Central memory CD8-positive, alpha-beta T cell (primary cell): ENCODE results near the gene LRRC8D.

Experiments used
- ATAC-seq: fragments of 150-1000 bp; cut with Tn5 transposase; replicated peaks from 2 replicates; pipeline ENCODE4 v1.10.0; 2022; ENCODE audit warnings: mild to moderate bottlenecking, moderate FRiP score, moderate number of reproducible peaks; ENCODE audit not compliant: poor library complexity, severe bottlenecking; ENCODE audit errors: extremely low read depth
- DNase-seq, 2 donors: peaks; one replicate each; pipeline ENCODE4 v3.0.0; 2021; ENCODE audit warnings: low spot score in 2 of 2
- H3K27ac Mint-ChIP-seq: one replicate; pipeline ENCODE4 v1.8.0; 2022; ENCODE audit warnings: low read depth, mild to moderate bottlenecking, moderate library complexity, mixed read lengths
- H3K27me3 Mint-ChIP-seq: one replicate; pipeline ENCODE4 v1.8.0; 2022; ENCODE audit warnings: mixed read lengths
- H3K36me3 Mint-ChIP-seq: one replicate; pipeline ENCODE4 v1.8.0; 2022; ENCODE audit warnings: mild to moderate bottlenecking, moderate library complexity, mixed read lengths; ENCODE audit not compliant: insufficient read depth
- H3K4me1 Mint-ChIP-seq: one replicate; pipeline ENCODE4 v1.8.0; 2022; ENCODE audit warnings: mixed read lengths
- H3K4me3 Mint-ChIP-seq: one replicate; pipeline ENCODE4 v1.8.0; 2022; ENCODE audit warnings: mild to moderate bottlenecking, moderate library complexity, mixed read lengths
- H3K9me3 Mint-ChIP-seq: one replicate; pipeline ENCODE4 v1.8.0; 2022; ENCODE audit warnings: mixed read lengths

The LRRC8D gene

DNA sequence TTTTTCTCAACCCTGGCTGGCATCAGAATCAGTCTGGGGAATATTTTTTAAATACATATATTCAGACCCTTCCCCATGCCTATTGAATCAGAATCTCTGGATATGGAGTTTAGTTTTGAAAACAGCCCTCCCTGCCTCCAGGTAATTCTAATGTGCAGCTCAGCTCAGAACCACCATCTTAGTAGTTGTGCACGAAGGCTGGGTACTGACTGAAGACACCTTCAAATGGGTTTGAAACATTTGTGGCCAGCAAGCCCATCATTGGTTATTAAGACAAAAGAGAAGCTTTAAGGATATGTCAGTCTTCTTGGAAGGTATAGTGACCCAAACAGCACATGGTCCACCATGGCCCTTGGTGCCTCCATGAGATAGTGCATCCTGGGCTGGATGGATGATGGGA is 7.1 kb downstream of the LRRC8D start:
- peaks cover 5% of the 10 kb centered on the region for H3K4me1 Mint-ChIP-seq
- no peaks in the 10 kb centered on the region for H3K27me3 Mint-ChIP-seq
- no peak for DNase-seq
- no peak for ATAC-seq
- H3K4me3 Mint-ChIP-seq: no peak overlapping the region
- H3K36me3 Mint-ChIP-seq: peaks cover 1% of the 10 kb centered on the region
- no peak overlapping the region for H3K27ac Mint-ChIP-seq
- no peaks in the 10 kb centered on the region for H3K9me3 Mint-ChIP-seq

DNA sequence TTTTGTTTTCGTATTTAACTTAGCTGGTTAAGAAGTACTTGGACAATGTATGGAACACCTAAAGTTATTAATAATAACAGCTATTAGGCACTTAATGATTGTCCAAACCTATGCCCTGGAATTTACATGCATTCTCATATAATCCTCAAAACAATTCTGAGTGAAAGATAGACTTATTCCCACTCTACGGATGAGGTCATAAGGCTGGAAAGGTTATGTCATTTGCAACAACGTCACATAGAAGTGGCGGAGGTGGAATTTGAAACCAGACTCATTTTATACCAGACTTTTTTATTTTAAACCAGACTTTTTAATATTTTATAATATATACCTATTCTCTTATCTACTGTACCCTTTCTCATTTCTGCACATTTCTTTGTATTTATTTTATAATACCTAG is 8.4 kb downstream of the LRRC8D start:
- ATAC-seq (no peak), DNase-seq (no peak)
- Mint-ChIP-seq H3K27me3 (no peaks in the 10 kb centered on the region), H3K27ac (no peak overlapping the region), H3K4me1 (peaks cover 5% of the 10 kb centered on the region), H3K4me3 (no peak overlapping the region), H3K36me3 (peaks cover 1% of the 10 kb centered on the region), H3K9me3 (no peaks in the 10 kb centered on the region)

DNA sequence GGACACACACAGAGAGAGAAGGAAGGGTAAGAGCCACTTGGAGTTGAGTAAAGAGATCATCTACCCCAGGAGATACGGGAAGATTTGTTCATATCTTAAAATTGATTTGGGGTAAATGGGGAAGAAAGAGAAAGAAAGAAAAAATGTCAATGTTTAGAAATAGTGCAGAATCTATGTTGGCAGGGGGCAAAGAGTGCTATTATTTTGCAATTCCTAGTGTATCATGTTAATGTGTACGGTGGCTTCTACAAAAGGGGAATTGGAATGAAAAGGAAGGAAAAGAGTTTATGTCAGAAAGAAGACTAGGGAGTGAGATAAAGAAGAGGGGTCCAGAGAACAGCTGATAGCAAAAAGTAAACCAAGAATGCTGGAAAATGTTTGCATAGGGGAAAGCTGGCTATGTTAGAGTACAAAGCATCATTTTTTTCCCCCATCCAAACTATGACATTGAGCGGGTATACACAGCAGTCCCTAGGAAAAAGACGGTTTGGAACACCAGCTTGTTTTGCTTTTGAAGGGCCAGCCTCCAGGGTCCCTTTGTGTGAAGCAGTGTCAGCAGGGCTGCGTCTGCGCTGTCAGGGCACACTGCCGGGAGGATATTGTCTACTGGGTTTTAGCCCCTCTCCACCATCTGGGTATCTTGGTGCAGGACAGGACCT is 10.8 kb downstream of the LRRC8D start:
- ATAC-seq: no peak
- Mint-ChIP-seq H3K27me3 (no peaks in the 10 kb centered on the region), H3K9me3 (no peaks in the 10 kb centered on the region), H3K27ac (no peak overlapping the region), H3K36me3 (peaks cover under 1% of the 10 kb centered on the region), H3K4me1 (peaks cover 13% of the 10 kb centered on the region), H3K4me3 (no peak overlapping the region)
- no peak for DNase-seq

DNA sequence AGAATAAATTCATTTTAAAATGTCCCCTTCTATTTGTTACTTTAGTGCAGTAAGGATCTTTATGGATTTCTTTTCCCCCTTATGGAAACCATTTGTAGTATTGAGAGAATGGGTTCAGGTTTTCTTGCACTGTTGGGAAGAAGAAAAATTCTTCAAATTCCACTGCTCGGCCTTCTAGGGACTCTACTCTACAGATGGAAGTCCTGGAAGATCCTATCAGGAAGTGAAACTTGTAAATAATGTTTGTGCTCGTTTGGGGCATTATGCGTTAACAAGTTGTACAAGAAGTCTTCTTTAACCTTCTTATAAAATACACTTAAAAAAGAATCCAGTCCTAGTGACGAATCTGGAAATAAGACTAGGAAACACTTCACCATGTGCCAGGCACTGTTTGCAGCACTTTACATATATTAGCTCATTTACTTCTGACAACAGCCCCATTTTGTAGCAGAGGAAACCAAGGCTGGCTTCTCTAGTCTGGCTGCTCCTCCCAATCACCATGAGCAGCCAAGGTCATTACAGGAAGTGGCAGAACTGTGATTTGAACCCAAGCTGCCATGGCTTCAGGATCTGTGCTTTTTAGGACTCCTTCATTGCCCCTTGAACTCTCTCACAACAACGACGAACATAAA is 11.8 kb downstream of the LRRC8D start:
- DNase-seq: no peak
- H3K4me1 Mint-ChIP-seq: peaks cover 21% of the 10 kb centered on the region
- no peak overlapping the region for H3K27ac Mint-ChIP-seq
- H3K36me3 Mint-ChIP-seq: no peaks in the 10 kb centered on the region
- no peaks in the 10 kb centered on the region for H3K27me3 Mint-ChIP-seq
- no peak overlapping the region for H3K4me3 Mint-ChIP-seq
- H3K9me3 Mint-ChIP-seq: no peaks in the 10 kb centered on the region
- ATAC-seq: no peak

DNA sequence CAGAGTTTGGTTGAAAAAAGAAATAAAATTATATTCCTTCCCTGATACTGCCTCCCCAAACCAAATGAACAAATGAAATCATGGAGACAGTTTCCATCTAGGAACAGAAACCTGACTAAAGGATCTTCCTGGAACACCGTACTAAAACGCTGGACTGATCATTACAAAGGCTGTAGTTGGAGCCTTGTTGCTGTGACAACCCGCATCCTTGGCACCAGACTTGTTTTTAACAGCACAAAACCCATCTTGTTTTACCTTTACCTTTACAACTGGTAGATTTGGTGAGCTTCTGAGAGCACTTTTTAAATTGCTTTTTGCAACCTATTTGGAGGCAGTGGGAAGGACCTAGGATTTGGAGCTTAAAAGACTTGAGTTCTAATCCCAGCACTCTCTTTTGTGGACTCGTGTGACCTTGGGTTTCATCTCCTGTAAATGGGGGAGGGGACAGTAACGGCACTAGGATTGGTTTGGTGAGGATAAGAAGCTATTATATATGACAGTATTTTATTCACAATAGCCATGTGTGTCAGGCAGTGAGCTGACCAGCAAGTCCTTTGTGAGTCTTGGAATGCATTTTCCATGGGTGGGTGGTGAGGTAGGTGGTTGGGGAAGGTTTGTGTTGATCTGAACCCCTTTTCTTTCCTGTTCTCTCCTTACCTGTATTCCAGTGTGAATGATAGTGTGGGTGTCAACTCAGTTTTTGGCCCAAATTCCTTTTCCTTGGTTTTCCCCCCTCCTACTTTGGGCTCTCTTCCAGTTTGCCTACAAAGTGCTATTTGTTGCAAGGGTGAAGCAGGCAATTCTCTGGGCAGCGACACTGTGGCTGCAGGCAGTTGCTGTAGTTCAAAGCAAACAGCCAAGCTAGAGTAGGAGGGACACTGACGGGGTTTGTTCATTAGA is 12.6 kb downstream of the LRRC8D start:
- Mint-ChIP-seq H3K27me3 (no peaks in the 10 kb centered on the region), H3K9me3 (no peaks in the 10 kb centered on the region), H3K4me3 (no peak overlapping the region), H3K27ac (no peak overlapping the region), H3K4me1 (peaks cover 21% of the 10 kb centered on the region), H3K36me3 (no peaks in the 10 kb centered on the region)
- ATAC-seq (no peak), DNase-seq (no peak)

DNA sequence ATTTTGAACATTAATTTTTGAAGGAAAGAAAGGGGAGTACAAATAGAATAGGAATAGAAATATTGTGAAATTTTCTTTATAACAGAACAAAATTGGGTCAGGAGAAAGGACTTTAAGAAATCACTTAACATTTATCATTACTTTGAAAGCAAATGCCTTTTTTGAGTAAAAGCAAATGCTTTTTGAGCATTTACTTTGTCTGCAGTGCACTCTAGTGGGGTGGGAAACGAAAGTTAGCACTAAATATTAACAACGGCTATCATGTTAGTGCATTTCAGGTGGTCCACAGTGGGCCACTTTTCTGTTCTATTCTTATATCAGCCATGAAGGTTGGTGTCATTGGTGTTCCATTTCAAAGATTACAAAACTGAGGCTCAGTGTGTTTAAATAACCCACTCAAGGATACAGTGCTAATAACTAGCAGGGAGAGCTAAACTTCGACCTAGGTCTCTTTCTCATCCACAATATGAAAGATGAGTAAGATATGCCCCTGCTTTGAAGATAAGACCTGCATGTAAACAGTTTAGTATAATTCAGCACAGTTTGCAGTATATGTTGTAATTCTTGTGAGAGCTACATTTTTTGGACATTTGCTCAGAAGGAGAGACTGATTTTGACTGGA is 13.4 kb downstream of the LRRC8D start:
- no peaks in the 10 kb centered on the region for H3K36me3 Mint-ChIP-seq
- no peak for DNase-seq
- ATAC-seq: no peak
- H3K4me1 Mint-ChIP-seq: peaks cover 21% of the 10 kb centered on the region
- no peaks in the 10 kb centered on the region for H3K9me3 Mint-ChIP-seq
- no peaks in the 10 kb centered on the region for H3K27me3 Mint-ChIP-seq
- no peak overlapping the region for H3K27ac Mint-ChIP-seq
- no peak overlapping the region for H3K4me3 Mint-ChIP-seq

DNA sequence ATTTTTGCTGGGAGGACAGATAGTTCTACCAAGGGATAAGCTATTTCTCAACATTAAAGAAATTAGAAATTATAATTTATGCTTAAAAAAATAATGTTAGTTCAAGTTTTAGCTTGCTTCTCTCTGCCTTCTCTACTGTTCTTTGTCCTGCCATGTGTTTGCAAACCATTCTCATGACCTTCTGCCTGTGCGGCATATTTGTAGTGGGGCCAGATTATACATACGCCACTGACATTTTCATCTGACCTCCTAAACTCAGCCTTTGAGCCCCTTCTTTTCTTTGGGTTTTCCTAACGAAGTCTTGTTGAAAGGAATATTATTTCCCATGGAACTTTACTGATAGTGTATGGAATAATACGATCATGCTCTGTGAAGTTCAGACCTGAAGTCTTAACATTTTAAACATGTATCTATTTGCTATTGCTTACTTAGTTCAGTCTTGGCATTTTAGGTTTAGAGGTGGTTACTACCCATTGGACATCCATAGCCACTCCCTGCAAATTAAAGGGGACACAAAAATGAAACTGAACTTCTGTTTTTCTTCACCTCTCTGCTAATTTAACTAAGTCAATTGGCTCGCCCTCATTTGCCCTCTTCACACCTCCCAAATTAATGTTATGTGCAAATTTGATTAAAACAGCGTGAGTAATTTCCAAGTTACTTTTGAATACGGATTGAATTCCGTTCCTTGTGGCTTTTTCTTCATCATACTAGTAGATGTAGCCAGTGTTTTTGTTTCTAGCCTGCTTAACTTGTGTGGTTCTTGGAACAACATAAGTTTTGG is 15.6 kb downstream of the LRRC8D start:
- H3K4me1 Mint-ChIP-seq: peaks cover 21% of the 10 kb centered on the region
- ATAC-seq (no peak), DNase-seq (no peak)
- H3K9me3 Mint-ChIP-seq: no peaks in the 10 kb centered on the region
- no peak overlapping the region for H3K4me3 Mint-ChIP-seq
- no peaks in the 10 kb centered on the region for H3K36me3 Mint-ChIP-seq
- H3K27ac Mint-ChIP-seq: no peak overlapping the region
- H3K27me3 Mint-ChIP-seq: no peaks in the 10 kb centered on the region

DNA sequence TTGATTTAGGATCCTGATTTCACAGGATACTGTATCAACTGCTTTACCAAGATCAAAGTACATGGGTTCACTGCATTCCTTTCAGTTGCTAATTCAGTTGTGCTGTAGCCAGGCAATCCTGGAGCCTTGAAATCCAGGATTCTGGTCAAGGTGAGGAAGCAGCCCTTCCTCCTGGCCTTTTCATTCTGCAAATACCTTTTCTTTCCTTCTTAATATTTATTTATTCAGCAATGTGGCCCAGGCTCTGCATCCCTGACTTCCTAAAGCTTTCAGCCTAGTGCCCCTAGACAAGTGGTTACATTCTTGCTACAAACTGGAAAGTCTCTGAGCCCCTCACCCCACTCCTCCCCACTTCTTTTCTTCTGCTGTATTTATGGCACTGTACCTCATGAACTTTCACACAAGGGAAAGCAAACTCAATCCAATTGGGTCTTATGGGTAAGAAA is 16.2 kb downstream of the LRRC8D start:
- H3K27ac Mint-ChIP-seq: no peak overlapping the region
- H3K4me3 Mint-ChIP-seq: no peak overlapping the region
- peaks cover 21% of the 10 kb centered on the region for H3K4me1 Mint-ChIP-seq
- no peaks in the 10 kb centered on the region for H3K9me3 Mint-ChIP-seq
- no peaks in the 10 kb centered on the region for H3K27me3 Mint-ChIP-seq
- DNase-seq: no peak
- H3K36me3 Mint-ChIP-seq: no peaks in the 10 kb centered on the region
- ATAC-seq: no peak

DNA sequence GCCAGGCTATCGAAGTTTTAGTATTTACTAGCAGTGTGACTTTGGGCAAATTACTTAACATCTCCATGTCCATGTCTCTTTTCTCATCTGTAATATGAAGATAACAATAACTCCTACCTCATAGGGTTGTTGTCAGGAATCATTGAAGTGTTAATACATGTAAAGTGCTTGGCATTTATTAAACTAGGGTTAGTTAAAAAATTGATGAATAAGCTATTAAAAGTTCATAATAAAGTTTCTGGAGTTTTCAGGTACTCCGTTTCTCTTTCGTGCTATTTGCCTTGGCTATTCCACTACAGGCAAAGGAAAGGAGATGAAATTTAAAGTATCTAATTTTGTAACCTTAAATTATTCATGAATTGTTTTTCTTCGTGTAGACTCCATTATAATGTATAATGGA is 16.7 kb downstream of the LRRC8D start:
- DNase-seq: no peak
- Mint-ChIP-seq H3K4me1 (peaks cover 22% of the 10 kb centered on the region), H3K9me3 (no peaks in the 10 kb centered on the region), H3K4me3 (no peak overlapping the region), H3K36me3 (peaks cover 2% of the 10 kb centered on the region), H3K27ac (no peak overlapping the region), H3K27me3 (no peaks in the 10 kb centered on the region)
- no peak for ATAC-seq

DNA sequence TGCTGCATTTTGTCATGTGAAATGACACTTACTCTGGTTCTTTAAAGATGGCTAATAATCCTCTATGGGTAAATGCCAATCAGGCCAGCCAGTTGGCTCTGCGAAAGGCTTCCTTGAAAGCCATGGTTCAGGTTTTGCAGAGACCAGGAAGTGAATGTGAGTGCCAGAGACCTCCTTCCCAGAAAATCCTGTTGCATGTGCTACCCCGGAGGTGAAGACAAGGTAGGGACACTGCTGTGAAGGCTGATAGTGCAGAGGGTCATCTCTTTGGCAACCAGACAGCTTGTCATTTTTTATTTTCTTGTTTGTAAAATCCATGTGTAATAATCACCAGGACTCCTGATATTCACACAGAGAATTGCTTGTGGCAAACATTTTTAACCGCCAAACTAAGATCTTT is 18.7 kb downstream of the LRRC8D start:
- Mint-ChIP-seq H3K9me3 (no peaks in the 10 kb centered on the region), H3K36me3 (peaks cover 4% of the 10 kb centered on the region), H3K4me1 (peaks cover 25% of the 10 kb centered on the region), H3K27ac (no peak overlapping the region), H3K27me3 (no peaks in the 10 kb centered on the region), H3K4me3 (no peak overlapping the region)
- DNase-seq (no peak), ATAC-seq (no peak)

DNA sequence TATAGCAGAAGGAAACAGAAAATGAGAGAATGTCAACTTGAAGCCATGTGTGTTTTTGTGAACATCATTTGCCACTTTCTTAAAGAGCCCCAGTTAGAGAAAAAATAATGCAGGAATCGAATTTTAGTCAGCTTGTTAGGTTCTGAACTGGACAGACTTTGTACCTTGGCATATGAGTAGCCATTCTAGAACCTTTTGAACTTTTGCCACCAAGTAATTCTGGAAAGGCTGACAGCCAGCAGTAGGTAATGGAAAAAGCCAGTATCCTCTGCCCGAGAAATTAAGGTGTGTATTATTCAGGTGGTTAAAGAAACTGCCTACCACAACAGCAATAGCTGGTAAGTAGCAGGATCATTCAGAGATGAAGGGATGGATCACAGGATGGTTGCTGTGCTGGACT is 20.7 kb downstream of the LRRC8D start:
- DNase-seq: no peak
- Mint-ChIP-seq H3K27me3 (no peaks in the 10 kb centered on the region), H3K4me1 (peaks cover 37% of the 10 kb centered on the region), H3K9me3 (no peaks in the 10 kb centered on the region), H3K36me3 (peaks cover 6% of the 10 kb centered on the region), H3K4me3 (peak overlapping the region; percentile 96), H3K27ac (no peak overlapping the region)
- ATAC-seq: no peak
